Measurements from ENCODE around the gene IFI30. TPM values are rescaled to one million over a fixed set of nuclear protein-coding genes. Genes with fewer than 3 reads are reported as not detected.
A peak's percentile ranks its signal among the peaks of the same experiment; 100 is the strongest.

IFI30 gene
- total and polyA plus RNA-seq, 7 donors = 9.1 to 412 (median 45.7) TPM

DNA sequence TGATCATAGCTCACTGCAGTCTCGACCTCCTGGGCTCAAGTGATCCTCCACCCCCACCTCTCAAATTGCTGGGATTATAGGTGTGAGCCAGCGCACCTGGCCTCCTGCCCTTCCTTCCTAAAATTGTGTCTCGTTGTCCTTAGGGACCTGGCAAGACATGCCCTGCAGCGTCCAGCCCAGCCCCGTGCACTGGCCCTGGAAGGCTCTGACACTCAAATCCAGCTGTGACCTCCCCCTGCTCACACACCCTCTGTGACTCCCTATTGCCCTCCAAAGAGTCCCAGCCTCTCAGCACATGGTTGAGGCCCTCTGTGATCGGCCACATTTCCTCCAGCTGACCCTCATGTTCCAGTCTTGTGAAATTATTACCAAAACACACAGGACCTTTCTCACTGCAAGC lies 24.3 kb downstream of the IFI30 start:
- intact Hi-C loops (cut with DNase I) = no loop called here
- DNase-seq = no peak
- no peak for TF ChIP-seq EP300 (IDR thresholded peaks at IDR 0.05)
- TF ChIP-seq, protein P1, sequence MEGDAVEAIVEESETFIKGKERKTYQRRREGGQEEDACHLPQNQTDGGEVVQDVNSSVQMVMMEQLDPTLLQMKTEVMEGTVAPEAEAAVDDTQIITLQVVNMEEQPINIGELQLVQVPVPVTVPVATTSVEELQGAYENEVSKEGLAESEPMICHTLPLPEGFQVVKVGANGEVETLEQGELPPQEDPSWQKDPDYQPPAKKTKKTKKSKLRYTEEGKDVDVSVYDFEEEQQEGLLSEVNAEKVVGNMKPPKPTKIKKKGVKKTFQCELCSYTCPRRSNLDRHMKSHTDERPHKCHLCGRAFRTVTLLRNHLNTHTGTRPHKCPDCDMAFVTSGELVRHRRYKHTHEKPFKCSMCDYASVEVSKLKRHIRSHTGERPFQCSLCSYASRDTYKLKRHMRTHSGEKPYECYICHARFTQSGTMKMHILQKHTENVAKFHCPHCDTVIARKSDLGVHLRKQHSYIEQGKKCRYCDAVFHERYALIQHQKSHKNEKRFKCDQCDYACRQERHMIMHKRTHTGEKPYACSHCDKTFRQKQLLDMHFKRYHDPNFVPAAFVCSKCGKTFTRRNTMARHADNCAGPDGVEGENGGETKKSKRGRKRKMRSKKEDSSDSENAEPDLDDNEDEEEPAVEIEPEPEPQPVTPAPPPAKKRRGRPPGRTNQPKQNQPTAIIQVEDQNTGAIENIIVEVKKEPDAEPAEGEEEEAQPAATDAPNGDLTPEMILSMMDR (IDR thresholded peaks at IDR 0.05) = no peak
- no peak for TF ChIP-seq POLR2A (IDR thresholded peaks at IDR 0.05)
- no peak for TF ChIP-seq POLR2AphosphoS5 (IDR thresholded peaks at IDR 0.05)
- Histone ChIP-seq H3K4me3 (no peak overlapping the region), H3K4me1 (peaks cover 0 to 27% (median 26%) of the 10 kb centered on the region in 4 donors), H3K27ac (no peak overlapping the region), H3K9me3 (no peaks in the 10 kb centered on the region), H3K27me3 (no peaks in the 10 kb centered on the region), H3K36me3 (peaks cover 0 to 59% (median 8%) of the 10 kb centered on the region in 4 donors)
- WGBS, 2 donors = 75 to 78% methylated on average over 6 of the region's 6 CpGs

DNA sequence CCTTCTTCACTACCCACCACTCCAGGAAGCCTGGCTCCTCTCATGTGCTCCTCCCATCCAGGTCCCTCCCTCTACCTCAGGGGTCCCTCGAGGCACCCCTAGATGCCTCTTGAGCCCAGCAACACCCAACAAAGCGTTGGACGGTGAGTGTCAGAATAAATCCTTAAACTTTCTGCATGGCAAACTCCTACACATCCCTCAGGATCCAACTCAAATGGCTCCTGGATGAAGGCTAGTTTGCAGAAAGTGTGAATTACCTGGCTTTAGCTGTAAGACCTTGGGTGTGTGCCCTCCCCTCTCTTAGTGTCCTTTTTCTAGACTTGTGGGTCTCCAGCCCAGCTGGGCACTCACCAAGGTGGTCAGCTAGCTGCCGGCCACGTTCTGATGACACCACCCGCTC lies 24.8 kb downstream of the IFI30 start:
- Histone ChIP-seq H3K36me3 (peaks cover 0 to 59% (median 8%) of the 10 kb centered on the region in 4 donors), H3K4me1 (peaks cover 0 to 31% (median 30%) of the 10 kb centered on the region in 4 donors)

DNA sequence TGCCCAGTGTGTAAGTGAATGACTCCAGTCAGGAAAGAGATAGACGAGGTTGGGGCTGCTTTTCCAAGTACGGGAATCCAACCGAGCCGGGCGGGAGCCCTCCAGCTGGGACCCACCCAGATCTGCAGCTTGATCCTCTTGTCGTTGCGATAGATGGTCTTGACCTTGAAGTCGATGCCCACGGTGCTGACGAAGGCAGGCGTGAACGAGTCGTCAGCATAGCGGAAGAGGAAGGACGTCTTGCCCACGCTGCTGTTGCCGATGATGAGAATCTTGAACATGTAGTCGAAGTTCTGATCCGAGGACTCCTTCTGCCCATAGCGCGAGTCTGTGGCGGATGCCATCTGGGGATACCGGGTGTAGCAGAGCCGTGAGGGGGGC lies 28.8 kb downstream of the IFI30 start:
- peaks cover 0 to 40% (median 5%) of the 10 kb centered on the region in 4 donors for H3K36me3 ChIP-seq
- no peaks in the 10 kb centered on the region for H3K27me3 ChIP-seq
- H3K4me1 ChIP-seq = peaks cover 0 to 30% (median 24%) of the 10 kb centered on the region in 4 donors
- TF ChIP-seq POLR2A (IDR thresholded peaks at IDR 0.05) (no peak), EP300 (IDR thresholded peaks at IDR 0.05) (no peak), POLR2AphosphoS5 (IDR thresholded peaks at IDR 0.05) (no peak)
- TF ChIP-seq, protein P1 (IDR thresholded peaks at IDR 0.05) = no peak
- H3K4me3 ChIP-seq = peak overlapping the region in 1 of 4 donors; percentile 75
- no peaks in the 10 kb centered on the region for H3K9me3 ChIP-seq
- intact Hi-C loops (cut with DNase I) = no loop called here
- H3K27ac ChIP-seq = peak overlapping the region in 2 of 4 donors; percentile 18 to 83
- WGBS, 2 donors = 90 to 91% methylated on average over 24 of the region's 24 CpGs
- DNase-seq = no peak

More for the DNA sequence above, 24.8 kb downstream of the IFI30 start:
- WGBS, 2 donors = 93 to 94% methylated on average over 6 of the region's 6 CpGs
- DNase-seq = no peak
- TF ChIP-seq EP300 (IDR thresholded peaks at IDR 0.05) (no peak), POLR2AphosphoS5 (IDR thresholded peaks at IDR 0.05) (no peak)
- Histone ChIP-seq H3K4me3 (no peak overlapping the region), H3K9me3 (no peaks in the 10 kb centered on the region), H3K27ac (no peak overlapping the region), H3K27me3 (no peaks in the 10 kb centered on the region)
- intact Hi-C loops (cut with DNase I) = no loop called here

DNA sequence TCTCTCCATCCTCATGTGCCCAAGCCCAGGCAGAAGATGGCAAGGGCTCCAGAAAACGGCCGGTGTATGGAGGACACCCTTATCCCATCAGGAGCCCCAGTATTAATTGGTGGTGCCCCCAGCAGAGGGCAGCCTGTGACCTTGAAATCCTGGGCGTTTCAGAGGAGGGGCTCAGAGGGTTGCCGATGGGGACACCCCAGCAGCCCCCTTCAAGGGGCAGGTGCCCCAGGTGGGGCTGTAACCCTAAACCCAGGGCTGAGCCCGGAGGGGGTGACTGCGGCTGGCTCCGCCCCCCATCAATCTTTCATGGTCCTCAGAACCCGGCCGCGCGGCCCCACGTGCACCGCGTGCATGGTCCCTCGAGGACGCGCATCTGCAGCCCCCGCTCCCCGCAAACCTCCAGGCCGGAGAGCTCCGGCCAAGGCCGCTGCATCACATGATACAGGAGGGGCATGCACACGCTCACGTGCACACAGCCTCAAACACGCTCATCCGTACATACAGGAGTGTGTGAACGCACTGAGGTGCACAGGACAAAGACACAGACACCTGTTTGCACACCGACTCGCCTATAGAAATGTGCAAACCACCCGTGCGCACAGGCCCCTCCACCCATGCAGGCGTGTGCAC lies 29.3 kb downstream of the IFI30 start:
- no peak for TF ChIP-seq POLR2A (IDR thresholded peaks at IDR 0.05)
- TF ChIP-seq, protein P1 (IDR thresholded peaks at IDR 0.05) = peak in 1 of 4 experiments; percentile 25
- WGBS, 2 donors = 5% methylated on average over 32 of the region's 32 CpGs
- no peaks in the 10 kb centered on the region for H3K9me3 ChIP-seq
- DNase-seq = peak; percentile 76
- peak overlapping the region; percentile 77 to 98 (median 83) for H3K27ac ChIP-seq
- peaks cover 0 to 33% (median 27%) of the 10 kb centered on the region in 4 donors for H3K4me1 ChIP-seq
- intact Hi-C loops (cut with DNase I) = no loop called here
- no peaks in the 10 kb centered on the region for H3K27me3 ChIP-seq
- H3K4me3 ChIP-seq = peak overlapping the region; percentile 64 to 75 (median 73)
- peaks cover 0 to 38% (median 5%) of the 10 kb centered on the region in 4 donors for H3K36me3 ChIP-seq

DNA sequence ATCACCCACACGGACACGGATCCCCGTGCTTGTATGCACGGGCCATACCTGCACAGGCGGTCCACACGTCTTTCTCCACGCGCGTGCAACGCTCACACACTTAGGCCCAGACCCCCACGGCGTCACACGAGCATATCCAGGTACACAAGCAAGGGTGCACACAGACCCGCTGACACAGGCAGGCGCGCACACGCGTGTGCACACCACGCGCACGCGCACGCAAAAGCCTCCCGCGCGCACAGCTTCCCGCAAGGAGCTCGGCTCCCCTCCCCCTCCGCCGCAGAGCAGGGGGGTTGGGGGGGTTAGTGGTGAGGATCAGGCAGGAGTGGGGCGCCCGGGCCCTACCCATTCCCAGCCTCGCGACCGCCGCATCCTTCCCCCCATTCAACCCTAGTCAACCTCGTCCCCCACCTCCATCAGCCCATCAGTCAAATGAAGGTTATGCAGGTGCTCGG lies 29.8 kb downstream of the IFI30 start:
- 0% methylated on average over 38 of the region's 38 CpGs for WGBS, 2 donors
- H3K36me3 ChIP-seq = peaks cover 0 to 32% (median 5%) of the 10 kb centered on the region in 4 donors
- DNase-seq = no peak
- no peaks in the 10 kb centered on the region for H3K27me3 ChIP-seq
- H3K4me3 ChIP-seq = peak overlapping the region; percentile 64 to 75 (median 73)
- intact Hi-C loops (cut with DNase I) = no loop called here
- no peaks in the 10 kb centered on the region for H3K9me3 ChIP-seq
- peak overlapping the region; percentile 77 to 98 (median 83) for H3K27ac ChIP-seq
- TF ChIP-seq, protein P1 (IDR thresholded peaks at IDR 0.05) = no peak
- TF ChIP-seq EP300 (IDR thresholded peaks at IDR 0.05) = no peak
- no peak for TF ChIP-seq POLR2A (IDR thresholded peaks at IDR 0.05)
- no peak for TF ChIP-seq POLR2AphosphoS5 (IDR thresholded peaks at IDR 0.05)
- peaks cover 0 to 37% (median 32%) of the 10 kb centered on the region in 4 donors for H3K4me1 ChIP-seq
